ENCODE results near the gene UPF3A. TPM values are rescaled to one million over a fixed set of nuclear protein-coding genes. Genes with fewer than 3 reads are reported as not detected.

The UPF3A gene
- total and polyA plus RNA-seq, 9 of the 15 experiments (the other 6 are each of a cell fraction or from before 2014, with no cell fraction given), result 15.6 to 76.5 (median 40.9) TPM

- intact Hi-C loops (cut with micrococcal nuclease) (no loop called here), in situ Hi-C loops (cut with MboI) (no loop called here)
- TF ChIP-seq CBFB (CRISPR knock-in tag; IDR thresholded peaks at IDR 0.05), result no peak
- no peak for TF ChIP-seq ZNF23 (CRISPR knock-in tag; IDR thresholded peaks at IDR 0.05)
- no peak for TF ChIP-seq MECOM (CRISPR knock-in tag; IDR thresholded peaks at IDR 0.05)
- no peak for TF ChIP-seq HDAC8 (tag; IDR thresholded peaks at IDR 0.05)
- TF ChIP-seq XRCC3 (IDR thresholded peaks at IDR 0.05), result no peak
- TF ChIP-seq KAT2B (IDR thresholded peaks at IDR 0.05; ENCODE audit: low read depth, low read length), result no peak
- no peak for TF ChIP-seq POLR2AphosphoS5 (IDR thresholded peaks at IDR 0.05; ENCODE audit: control insufficient read depth, insufficient read depth, low read depth, low read length)
- no peak for TF ChIP-seq NFIC (IDR thresholded peaks at IDR 0.05)
- TF ChIP-seq SP2 (IDR thresholded peaks at IDR 0.05; ENCODE audit: extremely low read depth, low read depth, low read length, poor library complexity, severe bottlenecking), result no peak
- no peak for TF ChIP-seq TRIM25 (IDR thresholded peaks at IDR 0.05; ENCODE audit: borderline replicate concordance)
- no peak for TF ChIP-seq ZNF589 (CRISPR knock-in tag; IDR thresholded peaks at IDR 0.05; ENCODE audit: low read depth)
- no peak for TF ChIP-seq ELF4 (CRISPR knock-in tag; IDR thresholded peaks at IDR 0.05)
- H3K9ac ChIP-seq (ENCODE audit: insufficient read depth in 1 of 2, low read depth in 2 of 2, low read length in 2 of 2), result peak overlapping the region in 1 of 2 experiments; percentile 67; a peak in 2 of 4 replicates
- no peak overlapping the region for H3K27ac ChIP-seq (ENCODE audit: extremely low read depth, low read depth, low read length)
- no peak for FAIRE-seq
- no TSS peak for BruUV-seq (replicated peaks)
- H3K9me3 ChIP-seq (replicated peaks; ENCODE audit: control insufficient read depth, insufficient read depth, low read depth, low read length), result no peaks in the 10 kb centered on the region
- H3K79me2 ChIP-seq (ENCODE audit: control insufficient read depth, insufficient read depth, low read length), result no peaks in the 10 kb centered on the region; the same call in 2 of the 3 replicates
- 92% methylated on average over 10 of the region's 12 CpGs for WGBS (ENCODE audit: insufficient coverage, low coverage, missing lambda C conversion rate)
- no peak overlapping the region for H2AFZ ChIP-seq (ENCODE audit: low read depth, low read length)
- CTCF ChIA-PET (ENCODE audit: low intra/inter-chr PET ratio), result no interaction called here
- no peak for DNase-seq (ENCODE audit: extremely low read depth in 1 of 4, low spot score in 3 of 4)
- POLR2A ChIA-PET, result no interaction called here
- H3K9me1 ChIP-seq (ENCODE audit: control insufficient read depth, insufficient read depth, low read length), result no peaks in the 10 kb centered on the region
- no peak for ATAC-seq
- H3K4me3 ChIP-seq, result no peak overlapping the region
- peaks cover 0 to 4% of the 10 kb centered on the region in 2 experiments; a peak in 2 of 5 replicates for H3K4me1 ChIP-seq (replicated peaks in 1 of 2; ENCODE audit: control insufficient read depth in 2 of 2, insufficient read depth in 2 of 2, low read length in 2 of 2)
- H4K20me1 ChIP-seq (replicated peaks; ENCODE audit: control insufficient read depth, insufficient read depth, low read length), result no peaks in the 10 kb centered on the region
- H3K4me2 ChIP-seq (ENCODE audit: insufficient read depth, low read length), result no peak overlapping the region
- H3K36me3 ChIP-seq (ENCODE audit: control insufficient read depth, insufficient read depth, low read length), result peaks cover 74% of the 10 kb centered on the region; the same call in 2 of the 3 replicates
- no peaks in the 10 kb centered on the region for H3K27me3 ChIP-seq (ENCODE audit: control insufficient read depth in 2 of 2, insufficient read depth in 2 of 2, low read length in 2 of 2)
Observed at GRCh38 chr13:114299604-114300305, 18.4 kb downstream of the UPF3A start.

Measured in K562 (cell line).